HUES48 (cell line): Measurements from ENCODE around the gene CLEC16A.

Experiments used
- H3K27ac ChIP-seq: one replicate; pipeline ENCODE4 v1.7.0; 2013; ENCODE audit warnings: low read depth, low read length, inconsistent platforms
- H3K27me3 ChIP-seq: 2 replicates; pipeline ENCODE4 v1.6.1; 2013; ENCODE audit warnings: mild to moderate bottlenecking, low read length; ENCODE audit not compliant: control insufficient read depth, insufficient read depth
- H3K36me3 ChIP-seq: 2 replicates; pipeline ENCODE4 v1.6.1; 2013; ENCODE audit warnings: low read length; ENCODE audit not compliant: control insufficient read depth, insufficient read depth
- H3K4me1 ChIP-seq: 2 replicates; pipeline ENCODE4 v1.6.1; 2013; ENCODE audit warnings: mild to moderate bottlenecking, low read length; ENCODE audit not compliant: control insufficient read depth, insufficient read depth
- H3K4me3 ChIP-seq: 2 replicates; pipeline ENCODE4 v1.5.1; 2013; ENCODE audit warnings: mild to moderate bottlenecking, low read depth, low read length
- H3K9ac ChIP-seq: 2 replicates; pipeline ENCODE4 v1.6.1; 2013; ENCODE audit warnings: mild to moderate bottlenecking, low read depth, low read length, moderate library complexity
- H3K9me3 ChIP-seq: 2 replicates; pipeline ENCODE4 v1.6.1; 2013; ENCODE audit warnings: low read length; ENCODE audit not compliant: control insufficient read depth, insufficient read depth

Gene CLEC16A

GRCh38 chr16:11150190-11150589 lies 205.8 kb downstream of the CLEC16A start:
- Histone ChIP-seq H3K4me3 (no peak overlapping the region), H3K27me3 (no peaks in the 10 kb centered on the region), H3K4me1 (no peaks in the 10 kb centered on the region), H3K36me3 (no peaks in the 10 kb centered on the region), H3K27ac (no peak overlapping the region), H3K9me3 (no peaks in the 10 kb centered on the region), H3K9ac (no peak overlapping the region)

- no peaks in the 10 kb centered on the region for H3K4me1 ChIP-seq
- no peak overlapping the region for H3K27ac ChIP-seq
- no peaks in the 10 kb centered on the region for H3K27me3 ChIP-seq
- H3K9ac ChIP-seq, result no peak overlapping the region
- H3K9me3 ChIP-seq, result no peaks in the 10 kb centered on the region
- H3K36me3 ChIP-seq, result no peaks in the 10 kb centered on the region
- no peak overlapping the region for H3K4me3 ChIP-seq
These were observed 207.0 kb downstream of the CLEC16A start for GRCh38 chr16:11151156-11151884.

GRCh38 chr16:11151885-11152629 lies 207.7 kb downstream of the CLEC16A start:
- Histone ChIP-seq H3K27ac (no peak overlapping the region), H3K36me3 (no peaks in the 10 kb centered on the region), H3K4me3 (no peak overlapping the region), H3K9ac (no peak overlapping the region; the same call in 1 of the 2 replicates), H3K9me3 (no peaks in the 10 kb centered on the region), H3K4me1 (no peaks in the 10 kb centered on the region), H3K27me3 (no peaks in the 10 kb centered on the region)

GRCh38 chr16:11152677-11153331 lies 208.4 kb downstream of the CLEC16A start:
- Histone ChIP-seq H3K4me3 (no peak overlapping the region), H3K36me3 (no peaks in the 10 kb centered on the region), H3K27me3 (no peaks in the 10 kb centered on the region), H3K9ac (no peak overlapping the region), H3K9me3 (no peaks in the 10 kb centered on the region), H3K27ac (no peak overlapping the region), H3K4me1 (no peaks in the 10 kb centered on the region)

GRCh38 chr16:11155284-11155806 lies 211.0 kb downstream of the CLEC16A start:
- H3K4me1 ChIP-seq, result no peaks in the 10 kb centered on the region
- H3K9ac ChIP-seq, result no peak overlapping the region
- H3K4me3 ChIP-seq, result no peak overlapping the region
- H3K9me3 ChIP-seq, result no peaks in the 10 kb centered on the region
- H3K27me3 ChIP-seq, result no peaks in the 10 kb centered on the region
- no peak overlapping the region for H3K27ac ChIP-seq
- H3K36me3 ChIP-seq, result no peaks in the 10 kb centered on the region

GRCh38 chr16:11156401-11156800 lies 212.0 kb downstream of the CLEC16A start:
- Histone ChIP-seq H3K27me3 (no peaks in the 10 kb centered on the region), H3K4me3 (no peak overlapping the region), H3K36me3 (no peaks in the 10 kb centered on the region), H3K9ac (no peak overlapping the region), H3K9me3 (no peaks in the 10 kb centered on the region), H3K27ac (no peak overlapping the region), H3K4me1 (no peaks in the 10 kb centered on the region)

GRCh38 chr16:11157143-11157542 lies 212.8 kb downstream of the CLEC16A start:
- no peaks in the 10 kb centered on the region for H3K4me1 ChIP-seq
- no peak overlapping the region for H3K9ac ChIP-seq
- no peaks in the 10 kb centered on the region for H3K36me3 ChIP-seq
- H3K4me3 ChIP-seq, result no peak overlapping the region
- H3K27me3 ChIP-seq, result no peaks in the 10 kb centered on the region
- H3K9me3 ChIP-seq, result no peaks in the 10 kb centered on the region
- H3K27ac ChIP-seq, result no peak overlapping the region

- Histone ChIP-seq H3K36me3 (no peaks in the 10 kb centered on the region), H3K27ac (no peak overlapping the region), H3K9ac (no peak overlapping the region), H3K27me3 (no peaks in the 10 kb centered on the region), H3K9me3 (no peaks in the 10 kb centered on the region), H3K4me1 (no peaks in the 10 kb centered on the region), H3K4me3 (no peak overlapping the region)
These were observed 213.7 kb downstream of the CLEC16A start for GRCh38 chr16:11158018-11158417.

- Histone ChIP-seq H3K9ac (no peak overlapping the region), H3K4me1 (no peaks in the 10 kb centered on the region), H3K27ac (no peak overlapping the region), H3K36me3 (no peaks in the 10 kb centered on the region), H3K27me3 (no peaks in the 10 kb centered on the region), H3K9me3 (no peaks in the 10 kb centered on the region), H3K4me3 (no peak overlapping the region)
These were observed 214.9 kb downstream of the CLEC16A start for GRCh38 chr16:11159282-11159681.

- Histone ChIP-seq H3K4me1 (no peaks in the 10 kb centered on the region), H3K27ac (no peak overlapping the region), H3K9ac (no peak overlapping the region)
These were observed 216.3 kb downstream of the CLEC16A start for GRCh38 chr16:11160676-11161115.

GRCh38 chr16:11161439-11161838 lies 217.1 kb downstream of the CLEC16A start:
- Histone ChIP-seq H3K4me1 (no peaks in the 10 kb centered on the region), H3K9me3 (no peaks in the 10 kb centered on the region), H3K9ac (no peak overlapping the region), H3K4me3 (no peak overlapping the region), H3K27ac (no peak overlapping the region), H3K36me3 (no peaks in the 10 kb centered on the region), H3K27me3 (no peaks in the 10 kb centered on the region)

More at GRCh38 chr16:11160676-11161115, 216.3 kb downstream of the CLEC16A start:
- no peaks in the 10 kb centered on the region for H3K36me3 ChIP-seq
- no peaks in the 10 kb centered on the region for H3K9me3 ChIP-seq
- no peak overlapping the region for H3K4me3 ChIP-seq
- H3K27me3 ChIP-seq, result no peaks in the 10 kb centered on the region
